ENCODE data around the gene GP9. TPM values are rescaled to one million over a fixed set of nuclear protein-coding genes. Genes with fewer than 3 reads are reported as not detected.

GP9 gene
- total RNA-seq, 1 experiment from 2014 or later: not detected

DNA sequence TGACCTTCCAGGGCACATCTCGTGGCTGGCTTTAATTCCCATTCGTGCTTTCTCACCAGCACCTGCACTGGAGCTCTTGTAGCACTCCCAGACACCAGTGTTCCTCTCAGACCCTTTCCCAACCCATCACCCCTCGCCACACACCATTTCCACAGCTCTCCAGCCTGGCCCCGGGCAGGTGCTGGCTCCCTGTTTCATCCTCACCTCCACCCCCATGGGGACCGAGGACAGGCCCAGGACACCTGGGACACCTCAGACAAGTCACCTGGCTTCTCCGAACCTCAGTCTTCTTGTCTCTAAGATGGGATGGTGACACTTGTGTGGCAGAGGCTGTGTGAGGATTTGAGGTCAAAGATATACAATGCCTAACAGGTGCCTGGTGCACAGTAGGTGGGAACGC lies 27.4 kb upstream of the GP9 start:
- Histone ChIP-seq H3K4me2 (ENCODE audit: insufficient read depth, insufficient read length, low read length) (no peak overlapping the region), H3K4me1 (ENCODE audit: insufficient read depth, low read length) (no peaks in the 10 kb centered on the region), H3K9me3 (ENCODE audit: control insufficient read depth, low read depth, low read length) (no peaks in the 10 kb centered on the region), H2BK20ac (ENCODE audit: low read depth, low read length, poor library complexity, severe bottlenecking) (no peak overlapping the region), H2BK12ac (ENCODE audit: insufficient read length, low read depth, low read length) (no peak overlapping the region), H3K27me3 (ENCODE audit: insufficient read depth, low read length) (no peaks in the 10 kb centered on the region), H3K4ac (ENCODE audit: low read depth, low read length) (no peak overlapping the region), H3K9ac (ENCODE audit: extremely low read depth, insufficient read length, low read length) (no peak overlapping the region), H3K79me2 (ENCODE audit: insufficient read depth, low read length) (no peaks in the 10 kb centered on the region), H4K8ac (replicated peaks; ENCODE audit: insufficient read length, low read depth, low read length) (no peak overlapping the region), H3K23ac (ENCODE audit: insufficient read length, low read depth, low read length) (no peak overlapping the region), H3K27ac (ENCODE audit: insufficient read length, low read depth, low read length) (no peak overlapping the region), H3T11ph (ENCODE audit: low read length) (no peak overlapping the region), H3K23me2 (ENCODE audit: insufficient read length, low read depth, low read length, poor library complexity, severe bottlenecking) (no peaks in the 10 kb centered on the region), H2AFZ (ENCODE audit: low read length) (no peak overlapping the region), H3K14ac (ENCODE audit: insufficient read depth, low read length) (no peak overlapping the region), H3K79me1 (ENCODE audit: insufficient read depth, low read depth, low read length, poor library complexity, severe bottlenecking) (no peaks in the 10 kb centered on the region), H3K56ac (ENCODE audit: insufficient read length, low read depth, low read length) (no peak overlapping the region), H4K5ac (ENCODE audit: insufficient read length, low read depth, low read length) (no peak overlapping the region), H2BK5ac (ENCODE audit: insufficient read length, low read length) (no peak overlapping the region), H2AK5ac (ENCODE audit: insufficient read length, low read length) (no peak overlapping the region), H2BK15ac (ENCODE audit: low read depth, low read length) (no peak overlapping the region), H4K91ac (ENCODE audit: insufficient read length, low read depth, low read length) (no peak overlapping the region), H2BK120ac (ENCODE audit: low read depth, low read length, poor library complexity, severe bottlenecking) (no peak overlapping the region), H4K20me1 (ENCODE audit: control insufficient read depth, insufficient read depth, insufficient read length) (no peaks in the 10 kb centered on the region), H3K18ac (ENCODE audit: insufficient read length, low read depth, low read length) (no peak overlapping the region)
- DNase-seq: no peak
- Mint-ChIP-seq H3K4me3 (no peak overlapping the region), H3K27me3 (ENCODE audit: low read depth) (peaks cover 25% of the 10 kb centered on the region), H3K36me3 (ENCODE audit: insufficient read depth in 1 of 3, low read depth in 3 of 3) (no peaks in the 10 kb centered on the region), H3K9me3 (no peaks in the 10 kb centered on the region; a peak in 1 of 5 replicates), H3K27ac (no peak overlapping the region), H3K4me1 (0 out of 4 replicates have a peak, but pooled peaks cover 0 to 3% of the 10 kb centered on the region in 2 experiments)
- TF ChIP-seq, protein P1, sequence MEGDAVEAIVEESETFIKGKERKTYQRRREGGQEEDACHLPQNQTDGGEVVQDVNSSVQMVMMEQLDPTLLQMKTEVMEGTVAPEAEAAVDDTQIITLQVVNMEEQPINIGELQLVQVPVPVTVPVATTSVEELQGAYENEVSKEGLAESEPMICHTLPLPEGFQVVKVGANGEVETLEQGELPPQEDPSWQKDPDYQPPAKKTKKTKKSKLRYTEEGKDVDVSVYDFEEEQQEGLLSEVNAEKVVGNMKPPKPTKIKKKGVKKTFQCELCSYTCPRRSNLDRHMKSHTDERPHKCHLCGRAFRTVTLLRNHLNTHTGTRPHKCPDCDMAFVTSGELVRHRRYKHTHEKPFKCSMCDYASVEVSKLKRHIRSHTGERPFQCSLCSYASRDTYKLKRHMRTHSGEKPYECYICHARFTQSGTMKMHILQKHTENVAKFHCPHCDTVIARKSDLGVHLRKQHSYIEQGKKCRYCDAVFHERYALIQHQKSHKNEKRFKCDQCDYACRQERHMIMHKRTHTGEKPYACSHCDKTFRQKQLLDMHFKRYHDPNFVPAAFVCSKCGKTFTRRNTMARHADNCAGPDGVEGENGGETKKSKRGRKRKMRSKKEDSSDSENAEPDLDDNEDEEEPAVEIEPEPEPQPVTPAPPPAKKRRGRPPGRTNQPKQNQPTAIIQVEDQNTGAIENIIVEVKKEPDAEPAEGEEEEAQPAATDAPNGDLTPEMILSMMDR (conservative IDR thresholded peaks at IDR 0.05): no peak
- WGBS (ENCODE audit: extremely low coverage, insufficient read length, low lambda C conversion rate): no CpG with 5 or more reads among the region's 7 CpGs

Data from H9 (cell line).